Endodermal cell (in vitro differentiated cells): Measurements from ENCODE around the gene TBR1. TPM values are rescaled to one million over a fixed set of nuclear protein-coding genes. Genes with fewer than 3 reads are reported as not detected.

ENCODE experiments used
- DNase-seq: peaks from one replicate; pipeline ENCODE4 v3.0.0-alpha.2; 2017
- H3K27ac ChIP-seq: 2 replicates; pipeline ENCODE4 v1.5.1; 2013; ENCODE audit warnings: mild to moderate bottlenecking, low read depth, low read length, moderate library complexity
- H3K27me3 ChIP-seq: 2 replicates; pipeline ENCODE4 v1.6.1; 2013; ENCODE audit warnings: mild to moderate bottlenecking, low read length, moderate library complexity; ENCODE audit not compliant: insufficient read depth, control insufficient read depth, poor library complexity, severe bottlenecking
- H3K36me3 ChIP-seq: 2 replicates; pipeline ENCODE4 v1.7.0; 2013; ENCODE audit warnings: mild to moderate bottlenecking, low read length, moderate library complexity; ENCODE audit not compliant: control insufficient read depth, insufficient read depth
- H3K4me1 ChIP-seq: one replicate; pipeline ENCODE4 v1.7.0; 2013; ENCODE audit warnings: low read length; ENCODE audit not compliant: control insufficient read depth, insufficient read depth
- H3K4me3 ChIP-seq: 2 replicates; pipeline ENCODE4 v1.5.1; 2013; ENCODE audit warnings: mild to moderate bottlenecking, low read length, moderate library complexity
- H3K9ac ChIP-seq: 2 replicates; pipeline ENCODE4 v1.6.1; 2013; ENCODE audit warnings: mild to moderate bottlenecking, low read length, moderate library complexity; ENCODE audit not compliant: poor library complexity, severe bottlenecking; ENCODE audit errors: extremely low read depth
- H3K9me3 ChIP-seq: 2 replicates; pipeline ENCODE4 v1.6.1; 2013; ENCODE audit warnings: mild to moderate bottlenecking, low read length, moderate library complexity; ENCODE audit not compliant: control insufficient read depth
- H3K27ac Mint-ChIP-seq: 2 replicates; pipeline ENCODE4 v1.8.0; 2020; ENCODE audit warnings: mixed read lengths
- H3K27me3 Mint-ChIP-seq: 2 replicates; pipeline ENCODE4 v1.8.0; 2021; ENCODE audit warnings: mild to moderate bottlenecking, mixed read lengths; ENCODE audit not compliant: insufficient read depth
- H3K36me3 Mint-ChIP-seq: 2 replicates; pipeline ENCODE4 v1.8.0; 2020; ENCODE audit warnings: low read depth, mixed read lengths
- H3K4me1 Mint-ChIP-seq: 2 replicates; pipeline ENCODE4 v1.8.0; 2020; ENCODE audit warnings: mixed read lengths
- H3K4me3 Mint-ChIP-seq: 2 replicates; pipeline ENCODE4 v1.8.0; 2020; ENCODE audit warnings: mild to moderate bottlenecking, moderate library complexity, mixed read lengths
- H3K9me3 Mint-ChIP-seq: 2 replicates; pipeline ENCODE4 v1.8.0; 2020; ENCODE audit warnings: mild to moderate bottlenecking, mixed read lengths
- CTCF ChIP-seq: fragments of 200-600 bp; sonication (generic); conservative IDR thresholded peaks from 2 replicates; pipeline ENCODE4 v1.5.0; 2021; ENCODE audit warnings: antibody characterized with exemption, mild to moderate bottlenecking
- WGBS, 2 experiments: methylation state at CpG; one replicate each; pipeline versions ENCODE4 v1.1.5 to v1.1.7; 2013; ENCODE audit warnings: missing lambda C conversion rate in 2 of 2, mixed read lengths in 1 of 2; ENCODE audit not compliant: insufficient coverage in 1 of 2, insufficient read length in 1 of 2; 5-methylcytosine and 5-hydroxymethylcytosine counted together
- total RNA-seq, 2 donors: library from RNA; stranded (reverse); fragmentation: NEBNext Ultra II Directional in 1 of 2; extraction: Animal tissue kit (Norgen Biotek cat#: 25700) in 1 of 2; gene quantifications; 2 replicates in 1 of 2; 3 replicates in 1 of 2; pipeline ENCODE4 v1.2.1, GENCODE V29; 2021

TBR1 gene
- total RNA-seq, 2 donors from 2014 or later = 1.2 to 2.4 TPM

- Histone ChIP-seq H3K27me3 (peaks cover 25% of the 10 kb centered on the region), H3K9me3 (no peaks in the 10 kb centered on the region), H3K9ac (no peak overlapping the region), H3K36me3 (no peaks in the 10 kb centered on the region), H3K4me3 (no peak overlapping the region), H3K4me1 (no peaks in the 10 kb centered on the region), H3K27ac (no peak overlapping the region)
- Mint-ChIP-seq H3K4me1 (peaks cover 6% of the 10 kb centered on the region), H3K27me3 (peaks cover 21% of the 10 kb centered on the region), H3K36me3 (no peaks in the 10 kb centered on the region), H3K27ac (no peak overlapping the region), H3K4me3 (no peak overlapping the region), H3K9me3 (no peaks in the 10 kb centered on the region)
- DNase-seq = no peak
- TF ChIP-seq CTCF = no peak
- 18% methylated on average over 1 of the region's 1 CpG; no CpG with 5 or more reads in 1 of the 2 experiments for WGBS, 2 experiments
Measured at GRCh38 chr2:161434118-161434517, 18.0 kb downstream of the TBR1 start.

- peaks cover 10% of the 10 kb centered on the region for H3K27me3 Mint-ChIP-seq
Measured at GRCh38 chr2:161436411-161436810, 20.3 kb downstream of the TBR1 start.

DNA sequence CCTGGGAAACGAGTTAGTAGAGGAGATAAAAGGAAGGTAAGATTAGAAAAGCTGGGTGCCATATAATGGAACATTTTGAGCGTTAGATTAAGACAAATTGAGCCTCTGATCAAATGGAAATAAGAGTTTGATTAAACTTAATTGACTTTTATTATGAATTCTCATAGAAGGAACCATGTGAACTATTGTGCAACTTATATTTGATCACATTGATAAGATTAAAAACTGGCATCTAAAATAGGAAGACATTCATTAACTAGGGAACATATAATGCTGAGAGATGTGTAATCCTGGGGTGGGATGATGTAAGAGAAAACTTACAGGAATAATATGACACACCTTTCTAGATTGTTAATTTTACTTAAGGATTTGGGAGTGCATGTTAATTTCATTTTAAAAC is 22.5 kb downstream of the TBR1 start:
- no peaks in the 10 kb centered on the region for H3K36me3 Mint-ChIP-seq
- 70 to 77% methylated on average over 2 of the region's 2 CpGs for WGBS, 2 experiments
- H3K4me1 Mint-ChIP-seq = no peaks in the 10 kb centered on the region
- Histone ChIP-seq H3K27me3 (no peaks in the 10 kb centered on the region), H3K36me3 (no peaks in the 10 kb centered on the region), H3K27ac (no peak overlapping the region), H3K9ac (no peak overlapping the region), H3K9me3 (no peaks in the 10 kb centered on the region), H3K4me1 (no peaks in the 10 kb centered on the region), H3K4me3 (no peak overlapping the region)
- H3K27me3 Mint-ChIP-seq = peaks cover 8% of the 10 kb centered on the region
- no peak for TF ChIP-seq CTCF
- H3K4me3 Mint-ChIP-seq = no peak overlapping the region
- no peaks in the 10 kb centered on the region for H3K9me3 Mint-ChIP-seq
- no peak for DNase-seq
- no peak overlapping the region for H3K27ac Mint-ChIP-seq

More at GRCh38 chr2:161436411-161436810, 20.3 kb downstream of the TBR1 start:
- WGBS, 2 experiments = 80% methylated on average over 1 of the region's 3 CpGs; no CpG with 5 or more reads in 1 of the 2 experiments
- Histone ChIP-seq H3K9me3 (no peaks in the 10 kb centered on the region), H3K27ac (no peak overlapping the region), H3K9ac (no peak overlapping the region), H3K27me3 (peaks cover 10% of the 10 kb centered on the region), H3K4me1 (no peaks in the 10 kb centered on the region), H3K36me3 (no peaks in the 10 kb centered on the region), H3K4me3 (no peak overlapping the region)
- no peaks in the 10 kb centered on the region for H3K36me3 Mint-ChIP-seq
- no peak for TF ChIP-seq CTCF
- peaks cover 5% of the 10 kb centered on the region for H3K4me1 Mint-ChIP-seq
- H3K27ac Mint-ChIP-seq = no peak overlapping the region
- no peak for DNase-seq
- H3K9me3 Mint-ChIP-seq = no peaks in the 10 kb centered on the region
- H3K4me3 Mint-ChIP-seq = no peak overlapping the region
